GM12891 (cell line): ENCODE data around the gene GAK.

ENCODE experiments used
- POLR2A ChIP-seq: IDR thresholded peaks from 2 replicates; pipeline ENCODE4 v1.6.1; 2011; ENCODE audit warnings: low read depth, low read length, control low read depth
- POLR2AphosphoS5 ChIP-seq: IDR thresholded peaks from 2 replicates; pipeline ENCODE4 v1.6.1; 2011; ENCODE audit warnings: low read depth, low read length, control low read depth
- TAF1 ChIP-seq: IDR thresholded peaks from 2 replicates; pipeline ENCODE4 v1.6.1; 2011; ENCODE audit warnings: low read depth, low read length, control low read depth

GRCh38 chr4:801436-802124 is 130.5 kb downstream of the GAK start:
- TF ChIP-seq POLR2A (no peak), TAF1 (no peak), POLR2AphosphoS5 (no peak)
